Neural progenitor cell (in vitro differentiated cells): ENCODE measurements around the gene HTD2. TPM values are rescaled to one million over a fixed set of nuclear protein-coding genes. Genes with fewer than 3 reads are reported as not detected.
"Not testable (repeated sequence)": the region's sequence is repeated elsewhere in the genome, so short reads cannot be mapped to it uniquely, and the experiment has no call there.

ENCODE experiments used
- DNase-seq: peaks from one replicate; pipeline ENCODE4 v3.0.0-alpha.2; 2016; ENCODE audit warnings: low spot score
- H2AFZ ChIP-seq: fragments of 200-600 bp; sonication (generic); replicated peaks from 2 replicates; pipeline ENCODE4 v1.6.1; 2016; ENCODE audit warnings: antibody characterized with exemption
- H3F3A ChIP-seq: fragments of 200-600 bp; sonication (generic); 2 replicates; pipeline ENCODE4 v1.6.1; 2016; ENCODE audit warnings: antibody characterized with exemption, low read depth
- H3K27ac ChIP-seq: fragments of 200-600 bp; sonication (generic); 2 replicates; pipeline ENCODE4 v1.5.1; 2016; ENCODE audit warnings: mild to moderate bottlenecking
- H3K27me3 ChIP-seq: fragments of 200-600 bp; sonication (generic); 2 replicates; pipeline ENCODE4 v1.6.1; 2016; ENCODE audit warnings: mild to moderate bottlenecking, moderate library complexity
- H3K36me3 ChIP-seq: fragments of 200-600 bp; sonication (generic); 2 replicates; pipeline ENCODE4 v1.5.1; 2016
- H3K4me1 ChIP-seq: fragments of 200-600 bp; sonication (generic); 2 replicates; pipeline ENCODE4 v1.6.1; 2016; ENCODE audit warnings: mixed run types
- H3K4me2 ChIP-seq: fragments of 200-600 bp; sonication (generic); 2 replicates; pipeline ENCODE4 v1.6.1; 2016
- H3K4me3 ChIP-seq: fragments of 200-600 bp; sonication (generic); 2 replicates; pipeline ENCODE4 v1.5.1; 2016
- H3K79me2 ChIP-seq: fragments of 200-600 bp; sonication (generic); 2 replicates; pipeline ENCODE4 v1.6.1; 2016; ENCODE audit warnings: low read depth
- H3K9ac ChIP-seq: fragments of 200-600 bp; sonication (generic); 2 replicates; pipeline ENCODE4 v1.6.1; 2016
- H3K9me3 ChIP-seq: fragments of 200-600 bp; sonication (generic); 2 replicates; pipeline ENCODE4 v1.5.1; 2016; ENCODE audit warnings: low read depth
- H4K20me1 ChIP-seq: fragments of 200-600 bp; sonication (generic); 2 replicates; pipeline ENCODE4 v1.6.1; 2016; ENCODE audit warnings: low read depth
- H3K27ac Mint-ChIP-seq: 3 replicates; pipeline ENCODE4 v1.8.0; 2021; ENCODE audit warnings: mixed read lengths
- H3K27me3 Mint-ChIP-seq: 2 replicates; pipeline ENCODE4 v1.8.0; 2022; ENCODE audit warnings: low read depth, mild to moderate bottlenecking, inconsistent platforms, moderate library complexity, mixed read lengths; ENCODE audit not compliant: insufficient read depth
- H3K36me3 Mint-ChIP-seq: 3 replicates; pipeline ENCODE4 v1.8.0; 2021; ENCODE audit warnings: mixed read lengths
- H3K4me1 Mint-ChIP-seq: 3 replicates; pipeline ENCODE4 v1.8.0; 2021; ENCODE audit warnings: mixed read lengths
- H3K4me3 Mint-ChIP-seq: 3 replicates; pipeline ENCODE4 v1.8.0; 2021; ENCODE audit warnings: mild to moderate bottlenecking, moderate library complexity, mixed read lengths
- H3K9me3 Mint-ChIP-seq: 3 replicates; pipeline ENCODE4 v1.8.0; 2020; ENCODE audit warnings: mixed read lengths
- CTCF ChIP-seq: fragments of 200-600 bp; sonication (generic); IDR thresholded peaks from 2 replicates; pipeline ENCODE4 v1.5.1; 2017; ENCODE audit warnings: antibody characterized with exemption, mild to moderate bottlenecking
- EZH2 ChIP-seq: fragments of 200-600 bp; sonication (generic); IDR thresholded peaks from 2 replicates; pipeline ENCODE4 v1.6.1; 2017; ENCODE audit warnings: antibody characterized with exemption, mild to moderate bottlenecking, moderate library complexity
- EZH2phosphoT487 ChIP-seq: fragments of 200-600 bp; sonication (generic); IDR thresholded peaks from 2 replicates; pipeline ENCODE4 v1.6.1; 2017; ENCODE audit warnings: antibody characterized with exemption
- total RNA-seq: library from RNA; depleted of rRNA; stranded (reverse); fragments of >200 nt; gene quantifications from 2 replicates; pipeline ENCODE4 v1.2.3, GENCODE V29; 2015; ENCODE audit warnings: low replicate concordance

The HTD2 gene
- total RNA-seq, 1 donor from 2014 or later, result 29.5 TPM

GRCh38 chr3:58260733-58261132 is 45.6 kb upstream of the HTD2 start:
- no peak overlapping the region for H3K9ac ChIP-seq
- no peaks in the 10 kb centered on the region for H3K9me3 Mint-ChIP-seq
- peaks cover 31% of the 10 kb centered on the region for H3F3A ChIP-seq
- peaks cover 5% of the 10 kb centered on the region for H3K36me3 Mint-ChIP-seq
- H3K27ac ChIP-seq, result peak overlapping the region; percentile 63
- H3K4me1 Mint-ChIP-seq, result peaks cover 25% of the 10 kb centered on the region
- no peaks in the 10 kb centered on the region for H3K79me2 ChIP-seq
- H2AFZ ChIP-seq, result no peak overlapping the region
- H3K4me2 ChIP-seq, result no peak overlapping the region
- no peaks in the 10 kb centered on the region for H3K36me3 ChIP-seq
- H3K27ac Mint-ChIP-seq, result no peak overlapping the region
- H4K20me1 ChIP-seq, result no peaks in the 10 kb centered on the region
- no peaks in the 10 kb centered on the region for H3K27me3 Mint-ChIP-seq
- no peak overlapping the region for H3K4me3 ChIP-seq
- TF ChIP-seq EZH2phosphoT487, result no peak
- no peak for TF ChIP-seq EZH2
- no peak for TF ChIP-seq CTCF
- DNase-seq, result no peak
- no peak overlapping the region for H3K4me3 Mint-ChIP-seq
- no peaks in the 10 kb centered on the region for H3K27me3 ChIP-seq
- H3K9me3 ChIP-seq, result no peaks in the 10 kb centered on the region
- peaks cover 36% of the 10 kb centered on the region for H3K4me1 ChIP-seq

GRCh38 chr3:58261954-58262666 is 44.2 kb upstream of the HTD2 start:
- H3K27ac Mint-ChIP-seq, result no peak overlapping the region
- no peaks in the 10 kb centered on the region for H3K9me3 Mint-ChIP-seq
- Histone ChIP-seq H3K79me2 (no peaks in the 10 kb centered on the region), H3K27ac (peak overlapping the region; percentile 53), H3K4me1 (peaks cover 36% of the 10 kb centered on the region), H2AFZ (no peak overlapping the region), H3K27me3 (no peaks in the 10 kb centered on the region), H3K4me2 (no peak overlapping the region), H3K4me3 (no peak overlapping the region), H3K9me3 (no peaks in the 10 kb centered on the region), H3K36me3 (no peaks in the 10 kb centered on the region), H3K9ac (no peak overlapping the region), H3F3A (peaks cover 31% of the 10 kb centered on the region), H4K20me1 (no peaks in the 10 kb centered on the region)
- DNase-seq, result no peak
- TF ChIP-seq EZH2 (no peak), CTCF (no peak), EZH2phosphoT487 (no peak)
- no peak overlapping the region for H3K4me3 Mint-ChIP-seq
- H3K27me3 Mint-ChIP-seq, result no peaks in the 10 kb centered on the region
- H3K36me3 Mint-ChIP-seq, result peaks cover 3% of the 10 kb centered on the region
- peaks cover 23% of the 10 kb centered on the region for H3K4me1 Mint-ChIP-seq

- Histone ChIP-seq H2AFZ (no peak overlapping the region), H3K4me3 (no peak overlapping the region), H3K9me3 (no peaks in the 10 kb centered on the region), H3K36me3 (no peaks in the 10 kb centered on the region), H3K9ac (no peak overlapping the region), H3F3A (peaks cover 10% of the 10 kb centered on the region), H3K27me3 (no peaks in the 10 kb centered on the region), H3K79me2 (no peaks in the 10 kb centered on the region), H3K27ac (no peak overlapping the region), H4K20me1 (no peaks in the 10 kb centered on the region), H3K4me2 (no peak overlapping the region), H3K4me1 (peaks cover 8% of the 10 kb centered on the region)
- no peak for DNase-seq
- Mint-ChIP-seq H3K4me1 (no peaks in the 10 kb centered on the region), H3K27me3 (no peaks in the 10 kb centered on the region), H3K9me3 (no peaks in the 10 kb centered on the region), H3K4me3 (no peak overlapping the region), H3K36me3 (peaks cover 4% of the 10 kb centered on the region), H3K27ac (no peak overlapping the region)
- TF ChIP-seq CTCF, result no peak
- no peak for TF ChIP-seq EZH2phosphoT487
- TF ChIP-seq EZH2, result no peak
These were observed 39.7 kb upstream of the HTD2 start for GRCh38 chr3:58266577-58266976.

- H3K27ac Mint-ChIP-seq, H3F3A ChIP-seq, H3K4me1 ChIP-seq, H3K79me2 ChIP-seq, H3K9me3 Mint-ChIP-seq, H3K27me3 ChIP-seq, H3K27me3 Mint-ChIP-seq, H3K9me3 ChIP-seq, H3K4me2 ChIP-seq, H3K36me3 ChIP-seq, H3K4me3 ChIP-seq, H2AFZ ChIP-seq, H3K27ac ChIP-seq, H3K9ac ChIP-seq, H4K20me1 ChIP-seq, H3K4me1 Mint-ChIP-seq, H3K4me3 Mint-ChIP-seq, DNase-seq, H3K36me3 Mint-ChIP-seq: not testable (repeated sequence)
These were observed 38.8 kb upstream of the HTD2 start for GRCh38 chr3:58267543-58267942.
